T follicular helper cell (primary cell): ENCODE measurements around the gene NDUFB3.

Source experiments
- DNase-seq: peaks from one replicate; pipeline ENCODE4 v3.0.0-alpha.2; 2020; ENCODE audit warnings: low read depth

NDUFB3 gene

DNA sequence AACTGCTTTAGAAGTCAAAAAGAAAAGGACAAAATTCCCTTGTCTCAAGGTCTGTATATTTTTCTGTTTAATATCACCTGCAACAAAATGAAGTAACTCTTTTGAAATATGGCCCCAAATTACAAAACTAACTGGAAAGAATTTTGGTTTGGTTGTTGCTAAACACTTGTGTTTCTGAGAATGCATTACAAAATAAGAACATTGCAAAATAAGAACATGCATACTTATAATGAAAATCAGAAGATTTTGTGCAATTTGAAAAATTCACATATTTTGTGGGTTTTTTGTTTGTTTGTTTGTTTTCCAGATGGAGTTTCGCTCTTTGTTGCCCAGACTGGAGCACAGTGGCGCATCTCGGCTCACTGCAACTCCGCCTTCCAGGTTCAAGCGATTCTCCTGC, 21.8 kb downstream of the NDUFB3 start:
- DNase-seq, result no peak

DNA sequence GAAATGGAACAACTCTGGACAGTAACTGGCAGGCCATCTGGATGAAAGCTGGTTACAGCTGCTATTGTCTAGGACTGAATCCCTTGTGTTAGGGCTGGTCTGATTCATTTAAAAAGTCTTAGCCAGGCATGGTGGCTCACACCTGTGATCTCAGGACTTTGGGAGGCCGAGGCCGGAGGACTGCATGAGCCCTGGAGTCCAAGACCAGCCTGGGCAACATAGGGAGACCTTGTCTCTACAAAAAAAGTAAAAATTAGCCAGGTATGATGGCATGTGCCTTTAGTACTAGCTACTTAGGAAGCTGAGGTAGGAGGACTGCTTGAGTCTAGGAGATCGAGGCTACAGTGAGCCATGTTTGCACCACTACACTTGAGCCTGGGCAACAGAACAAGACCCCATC, 28.7 kb downstream of the NDUFB3 start:
- no peak for DNase-seq

DNA sequence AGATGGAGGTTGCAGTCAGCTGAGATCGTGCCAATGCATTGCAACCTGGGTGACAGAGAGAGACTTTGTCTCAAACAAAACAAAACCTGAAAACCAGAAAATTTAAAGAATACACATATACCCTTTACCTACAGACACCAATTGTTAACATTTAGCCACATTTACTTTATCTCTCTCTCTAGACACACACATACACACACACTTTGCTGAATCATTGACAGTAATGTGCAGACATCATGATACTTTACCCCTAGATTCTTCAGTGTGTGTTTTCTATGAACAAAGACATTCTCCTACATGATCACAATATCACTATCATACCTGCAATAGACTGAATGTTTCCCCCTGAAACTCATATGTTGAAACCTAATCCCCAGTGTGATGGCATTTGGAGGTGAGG, 34.0 kb downstream of the NDUFB3 start:
- no peak for DNase-seq

- DNase-seq, result no peak
Observed at GRCh38 chr2:201107624-201108023, 35.8 kb downstream of the NDUFB3 start.

DNA sequence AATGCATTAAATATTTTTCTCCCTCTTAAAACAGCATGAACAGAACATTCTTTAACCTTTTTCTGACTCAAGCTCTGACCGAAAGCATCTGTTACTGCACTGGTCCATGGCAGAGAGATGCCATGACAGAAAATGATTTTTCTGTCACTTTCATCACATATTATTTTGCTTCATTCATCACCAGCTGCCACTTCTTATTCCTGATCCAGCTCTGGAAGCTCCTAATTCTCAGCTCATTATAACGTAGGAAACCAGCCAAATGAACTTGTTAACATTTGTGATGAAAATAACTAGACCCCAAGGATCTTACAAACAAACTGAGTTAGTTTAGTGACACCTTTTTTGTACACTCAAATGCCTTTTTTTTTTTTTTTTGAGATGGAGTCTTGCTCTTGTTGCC, 36.5 kb downstream of the NDUFB3 start:
- DNase-seq, result no peak

DNA sequence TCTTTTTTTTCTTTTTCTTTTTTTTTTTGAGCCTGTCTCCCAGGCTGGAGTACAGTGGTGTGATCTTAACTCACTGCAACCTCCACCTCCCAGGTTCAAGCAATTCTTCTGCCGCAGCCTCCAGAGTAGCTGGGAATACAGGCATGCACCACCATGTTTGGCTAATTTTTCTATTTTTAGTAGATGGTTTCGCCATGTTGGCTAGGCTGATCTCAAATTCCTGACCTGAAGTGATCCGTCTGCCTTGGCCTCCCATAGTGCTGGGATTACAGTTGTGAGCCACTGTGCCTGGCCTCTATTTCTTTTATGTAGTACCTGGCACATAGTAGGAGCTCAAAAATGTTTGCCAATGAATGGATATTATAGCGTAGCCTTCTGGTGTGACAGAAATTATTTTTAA, 37.4 kb downstream of the NDUFB3 start:
- no peak for DNase-seq

- DNase-seq, result no peak
Observed at GRCh38 chr2:201110615-201111014, 38.8 kb downstream of the NDUFB3 start.

GRCh38 chr2:201111096-201111495, 39.3 kb downstream of the NDUFB3 start:
- DNase-seq, result no peak

- no peak for DNase-seq
Observed at GRCh38 chr2:201114350-201114749, 42.5 kb downstream of the NDUFB3 start.

GRCh38 chr2:201114846-201115245, 43.0 kb downstream of the NDUFB3 start:
- DNase-seq, result no peak

GRCh38 chr2:201116115-201116958, 44.5 kb downstream of the NDUFB3 start, which contains the start of gene CFLAR:
TSS of gene CFLAR (plus strand) at chr2:201116164. CDS start at chr2:201129866, 13,702 bp downstream.
- peak; percentile 62 for DNase-seq

- DNase-seq, result no peak
Observed at GRCh38 chr2:201116959-201117734, 45.3 kb downstream of the NDUFB3 start.

DNA sequence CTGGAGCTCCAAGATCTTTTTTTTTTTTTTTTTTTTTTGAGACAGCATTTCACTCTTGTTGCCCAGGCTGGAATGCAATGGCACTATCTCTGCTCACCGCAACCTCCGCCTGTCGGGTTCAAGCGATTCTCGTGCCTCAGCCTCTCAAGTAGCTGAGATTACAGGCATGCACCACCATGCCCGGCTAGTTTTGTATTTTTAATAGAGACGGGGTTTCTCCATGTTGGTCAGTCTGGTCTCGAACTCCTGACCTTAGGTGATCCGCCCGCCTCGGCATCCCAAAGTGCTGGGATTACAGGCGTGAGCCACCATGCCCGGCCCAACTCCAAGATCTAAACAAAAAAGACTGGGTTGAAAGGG, 45.9 kb downstream of the NDUFB3 start:
- peak; percentile 38 for DNase-seq

DNA sequence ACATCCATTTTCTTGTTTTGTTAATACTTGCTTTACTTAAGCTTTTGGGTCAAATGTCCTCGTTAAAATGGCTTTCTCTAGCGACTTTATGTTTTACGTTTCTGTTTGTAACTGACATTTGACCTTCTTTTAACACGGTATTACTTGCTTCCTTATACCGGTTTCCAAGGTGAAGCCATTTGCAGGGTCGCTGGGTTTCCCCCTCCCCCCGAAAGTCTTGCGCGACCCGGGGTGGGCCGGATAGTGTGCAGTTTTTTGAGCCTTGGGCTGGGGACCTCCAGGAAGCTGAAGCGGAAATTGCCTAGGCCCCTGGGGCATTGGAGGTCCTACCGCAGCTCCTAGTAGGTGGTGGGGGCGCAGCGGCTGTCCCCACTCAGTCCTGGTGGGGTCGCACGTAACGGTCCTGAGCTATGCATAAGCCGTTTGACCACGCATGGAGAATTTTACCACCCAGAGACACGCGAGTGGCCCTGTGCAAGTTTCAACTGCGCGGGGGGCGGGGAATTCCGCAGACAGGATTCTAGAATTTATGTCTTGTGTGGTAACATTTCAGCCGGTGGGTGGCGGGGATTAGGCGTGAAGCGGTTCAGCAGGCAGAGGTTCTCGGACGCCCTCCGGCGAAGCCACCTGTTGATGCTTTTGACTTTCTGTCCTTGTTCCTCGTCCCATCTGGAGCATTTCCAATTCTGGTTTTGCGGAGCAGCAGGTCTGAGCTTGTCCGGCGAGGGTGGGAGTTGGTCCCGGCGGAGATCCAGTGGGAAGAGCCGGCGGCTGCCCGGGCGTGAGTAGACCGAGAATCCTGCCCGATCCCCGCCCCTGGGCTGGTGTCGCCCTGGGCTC, 46.5 kb downstream of the NDUFB3 start:
- DNase-seq, result peak; percentile 77

DNA sequence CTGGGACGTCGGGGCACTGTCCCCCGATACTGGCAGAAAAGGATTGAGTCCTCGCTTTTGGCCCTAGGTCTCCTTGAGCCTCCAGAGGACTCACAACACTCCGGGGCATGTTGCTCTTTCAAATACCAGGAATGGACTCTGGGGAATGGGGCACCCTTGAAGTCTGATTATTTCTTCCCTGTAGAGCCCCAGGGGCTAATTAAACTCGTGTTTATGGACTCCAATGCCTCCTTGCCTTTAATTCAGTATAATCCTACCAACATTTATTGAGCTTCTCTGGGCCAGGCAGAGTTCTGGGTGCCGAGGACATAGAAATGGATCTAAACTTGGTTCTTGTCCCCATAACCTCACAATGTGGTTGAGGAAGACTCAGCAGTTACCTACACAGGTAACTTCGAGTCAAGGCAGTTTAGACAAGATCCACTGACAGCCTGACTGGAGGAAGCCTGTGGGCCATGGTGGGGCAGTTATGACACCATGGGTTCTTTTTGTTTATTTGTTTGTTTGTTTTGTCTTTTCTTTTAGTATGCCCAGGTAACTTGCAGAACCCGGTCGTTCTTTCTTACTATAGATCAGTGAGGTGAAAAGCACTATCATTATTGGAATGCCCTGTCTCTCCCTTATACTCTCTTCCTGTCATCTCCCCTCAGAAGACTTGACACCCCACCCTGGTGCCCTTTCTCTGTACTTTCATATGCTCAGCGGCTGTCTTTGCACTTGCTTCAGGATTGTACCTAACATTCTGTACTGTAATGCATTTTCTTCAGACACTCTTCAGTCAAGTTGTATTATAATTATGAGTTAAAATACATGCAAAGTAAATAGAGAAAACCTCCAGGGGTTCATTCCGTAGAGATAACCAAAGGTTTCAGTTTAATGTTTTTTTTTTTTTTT, 47.4 kb downstream of the NDUFB3 start:
- DNase-seq, result no peak

- no peak for DNase-seq
Observed at GRCh38 chr2:201122276-201122675, 50.5 kb downstream of the NDUFB3 start.

- DNase-seq, result no peak
Observed at GRCh38 chr2:201126308-201127151, 54.7 kb downstream of the NDUFB3 start.

DNA sequence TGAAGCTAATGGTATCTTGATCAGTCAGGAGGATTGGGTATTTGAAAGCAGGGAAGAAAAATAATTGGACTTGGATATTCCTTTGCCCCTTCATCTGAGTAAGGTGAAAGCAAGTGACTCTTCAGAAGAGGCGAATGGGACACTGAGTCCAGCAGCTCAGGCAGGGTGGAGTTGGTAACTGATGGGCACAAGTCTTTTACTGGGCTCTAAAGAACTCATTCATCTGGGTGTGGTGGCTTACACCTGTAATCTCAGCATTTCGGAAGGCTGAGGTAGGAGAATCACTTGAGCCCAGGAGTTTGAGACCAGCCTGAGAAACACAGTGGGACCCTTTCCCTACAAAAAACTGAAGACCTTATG, 55.3 kb downstream of the NDUFB3 start:
- no peak for DNase-seq

GRCh38 chr2:201127570-201127969, 55.8 kb downstream of the NDUFB3 start:
- peak; percentile 21 for DNase-seq

GRCh38 chr2:201128033-201128432, 56.2 kb downstream of the NDUFB3 start:
- DNase-seq, result no peak
